Measurements from ENCODE around the gene DEFB132.
"Not testable (repeated sequence)": the region's sequence is repeated elsewhere in the genome, so short reads cannot be mapped to it uniquely, and the experiment has no call there.

DEFB132 gene

GRCh38 chr20:257419-257818, at the start of gene DEFB132:
TSS of gene DEFB132 (plus strand) at chr20:257724. CDS start at chr20:257779, 55 bp downstream.
- DNase-seq, result no peak

GRCh38 chr20:208942-209566, 48.5 kb upstream of the DEFB132 start:
- DNase-seq, result peak; percentile 76 to 80

- no peak for DNase-seq
Measured at GRCh38 chr20:210809-211502, 46.6 kb upstream of the DEFB132 start.

- DNase-seq, result no peak
Measured at GRCh38 chr20:214383-214782, 43.1 kb upstream of the DEFB132 start.

GRCh38 chr20:215796-216195, 41.7 kb upstream of the DEFB132 start:
- DNase-seq, result no peak

GRCh38 chr20:217266-217665, 40.3 kb upstream of the DEFB132 start:
- no peak for DNase-seq

GRCh38 chr20:219290-220115, 38.0 kb upstream of the DEFB132 start:
- DNase-seq, result peak; percentile 22 to 40

GRCh38 chr20:221258-221830, 36.2 kb upstream of the DEFB132 start:
- no peak for DNase-seq

- not testable (repeated sequence) for DNase-seq
Measured at GRCh38 chr20:225879-226278, 31.6 kb upstream of the DEFB132 start.

GRCh38 chr20:226958-227357, 30.6 kb upstream of the DEFB132 start, which contains the start of gene DEFB129:
TSS of gene DEFB129 (plus strand) at chr20:227258. CDS start at chr20:227289, 31 bp downstream.
- DNase-seq, result no peak

- DNase-seq, result peak; percentile 63 to 66
Measured at GRCh38 chr20:227439-228105, 30.0 kb upstream of the DEFB132 start.

GRCh38 chr20:235891-236290, 21.6 kb upstream of the DEFB132 start:
- peak in 1 of 2 experiments; percentile 12 for DNase-seq

GRCh38 chr20:237489-237888, 20.0 kb upstream of the DEFB132 start:
- DNase-seq, result peak; percentile 55 to 58

GRCh38 chr20:237929-238328, 19.6 kb upstream of the DEFB132 start:
- peak; percentile 31 to 33 for DNase-seq

- no peak for DNase-seq
Measured at GRCh38 chr20:242905-243304, 14.6 kb upstream of the DEFB132 start.

- DNase-seq, result peak in 1 of 2 experiments; percentile 6
Measured at GRCh38 chr20:251354-251753, 6.2 kb upstream of the DEFB132 start.

GRCh38 chr20:252801-253200, 4.7 kb upstream of the DEFB132 start:
- no peak for DNase-seq

GRCh38 chr20:253447-253846, 4.1 kb upstream of the DEFB132 start:
- not testable (repeated sequence) for DNase-seq

GRCh38 chr20:258269-258858, 840 bp downstream of the DEFB132 start:
- no peak for DNase-seq

- DNase-seq, result peak in 1 of 2 experiments; percentile 14
Measured at GRCh38 chr20:258963-259362, 1.4 kb downstream of the DEFB132 start.

GRCh38 chr20:259981-260380, 2.5 kb downstream of the DEFB132 start:
- peak in 1 of 2 experiments; percentile 7 for DNase-seq

GRCh38 chr20:263701-264100, 6.2 kb downstream of the DEFB132 start:
- DNase-seq, result no peak
